H7 (cell line): ENCODE results near the gene RPL13A. TPM values are rescaled to one million over a fixed set of nuclear protein-coding genes. Genes with fewer than 3 reads are reported as not detected.
"Not testable (repeated sequence)": the region's sequence is repeated elsewhere in the genome, so short reads cannot be mapped to it uniquely, and the experiment has no call there.

Experiments
- DNase-seq: peaks from one replicate; pipeline ENCODE4 v3.0.0; 2012
- H3K27me3 ChIP-seq: 2 replicates; pipeline ENCODE4 v1.6.0; 2011; ENCODE audit warnings: mild to moderate bottlenecking, low read length; ENCODE audit not compliant: control insufficient read depth, insufficient read depth
- H3K36me3 ChIP-seq: replicated peaks from 2 replicates; pipeline ENCODE4 v1.5.1; 2011; ENCODE audit warnings: low read length; ENCODE audit not compliant: control insufficient read depth, insufficient read depth
- H3K4me3 ChIP-seq: 2 replicates; pipeline ENCODE4 v1.5.1; 2011; ENCODE audit warnings: low read depth, mild to moderate bottlenecking, control low read depth, low read length, moderate library complexity; ENCODE audit not compliant: insufficient read depth
- total RNA-seq: library from RNA; depleted of rRNA; stranded (reverse); fragments of >200 nt; shearing (Covaris generic); gene quantifications from 2 replicates; pipeline ENCODE4 v1.2.3, GENCODE V29; 2014

RPL13A gene
- total RNA-seq, 1 experiment from 2014 or later, result 6,335 TPM

DNA sequence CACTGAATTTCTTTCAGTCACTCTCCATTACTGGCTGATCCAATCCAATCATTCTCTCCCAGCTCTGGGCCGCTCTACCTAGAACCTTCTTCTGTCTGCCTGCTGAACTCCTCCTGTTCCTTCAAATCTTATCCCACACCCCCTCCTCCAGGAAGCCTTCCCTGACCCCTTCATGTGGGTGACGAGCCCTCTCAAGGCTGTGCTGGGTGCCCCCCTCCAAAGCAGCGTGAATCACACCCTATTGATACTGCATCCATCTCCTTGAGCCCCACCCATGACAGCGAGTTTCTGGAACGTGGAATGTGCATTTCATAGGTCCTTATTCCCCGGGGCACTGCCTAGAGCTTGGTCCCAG, 39.0 kb upstream of the RPL13A start:
- Histone ChIP-seq H3K36me3 (peaks cover 7% of the 10 kb centered on the region), H3K27me3 (no peaks in the 10 kb centered on the region), H3K4me3 (no peak overlapping the region)
- DNase-seq, result peak; percentile 13

DNA sequence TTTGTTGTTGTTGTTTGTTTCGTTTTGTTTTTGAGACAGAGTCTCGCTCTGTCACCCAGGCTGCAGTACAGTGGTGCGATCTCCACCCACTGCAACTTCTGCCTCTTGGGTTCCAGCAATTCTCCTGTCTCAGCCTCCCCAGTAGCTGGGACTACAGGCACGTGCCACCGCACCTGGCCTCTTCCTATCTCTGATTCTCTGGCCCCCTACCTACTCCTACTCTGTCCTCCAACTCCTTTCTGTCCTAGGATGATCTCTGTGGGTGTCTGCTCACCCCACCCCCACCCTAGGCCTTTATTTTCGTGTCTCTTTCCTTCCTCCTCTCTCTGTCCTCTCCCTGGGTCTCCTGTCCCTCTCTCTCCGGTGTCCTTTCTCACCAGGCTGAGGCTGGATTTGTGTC, 37.0 kb upstream of the RPL13A start:
- DNase-seq, result peak; percentile 3
- H3K4me3 ChIP-seq, result no peak overlapping the region
- H3K36me3 ChIP-seq, result peaks cover 7% of the 10 kb centered on the region
- no peaks in the 10 kb centered on the region for H3K27me3 ChIP-seq

GRCh38 chr19:49451430-49452181, 35.8 kb upstream of the RPL13A start, which contains the start of gene PIH1D1:
Gene PIH1D1, minus strand, starts transcription at chr19:49451814. Its CDS starts 240 bp downstream, at chr19:49451574.
- H3K4me3 ChIP-seq, result peak within 1 kb of the TSS; percentile 93
- peaks cover 6% of the 10 kb centered on the region for H3K36me3 ChIP-seq
- DNase-seq, result peak; percentile 93

DNA sequence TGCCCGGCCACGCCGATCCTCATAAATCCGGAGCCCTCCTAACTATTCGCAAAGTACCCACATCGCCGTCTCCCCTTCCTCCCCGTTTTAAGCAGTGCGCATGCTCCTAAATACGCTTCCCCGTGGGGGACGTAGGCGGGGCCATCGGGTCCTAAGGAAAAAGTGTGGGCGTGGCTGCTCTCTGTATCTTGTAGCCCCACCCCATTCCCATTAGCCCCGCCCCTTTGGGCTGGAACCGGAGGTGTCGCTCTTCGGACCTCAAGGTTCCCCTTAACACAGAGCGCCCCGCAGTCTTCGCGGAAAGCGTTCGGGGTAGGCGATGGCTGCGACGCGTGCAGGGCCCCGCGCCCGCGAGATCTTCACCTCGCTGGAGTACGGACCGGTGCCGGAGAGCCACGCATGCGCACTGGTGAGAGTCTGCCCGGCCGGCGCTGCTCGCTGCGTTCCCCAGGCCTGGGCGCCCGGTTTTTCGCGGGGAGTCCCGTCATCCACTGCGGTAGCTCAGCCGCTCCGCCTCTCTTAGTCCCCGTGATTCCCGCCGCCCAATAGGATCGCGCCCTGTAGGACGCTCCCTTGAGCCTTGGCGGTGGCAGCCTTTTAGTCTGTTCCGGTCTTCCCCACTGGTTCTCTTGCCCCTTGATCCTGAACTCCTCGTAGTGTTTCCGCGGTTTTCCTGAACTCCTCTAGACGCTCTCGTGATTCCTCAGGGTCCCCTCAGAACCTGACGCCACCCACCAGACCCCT, 34.2 kb upstream of the RPL13A start, which contains the start of gene ALDH16A1:
Gene ALDH16A1, plus strand, starts transcription at position 213 of the 744 bp plus-strand sequence. Its CDS starts 107 bp downstream, at position 320.
- no peaks in the 10 kb centered on the region for H3K27me3 ChIP-seq
- peak within 1 kb of the TSS; percentile 93 for H3K4me3 ChIP-seq
- H3K36me3 ChIP-seq, result peaks cover 3% of the 10 kb centered on the region
- DNase-seq, result peak; percentile 97

More at GRCh38 chr19:49451430-49452181, 35.8 kb upstream of the RPL13A start, which contains the start of gene PIH1D1:
- no peaks in the 10 kb centered on the region for H3K27me3 ChIP-seq

- H3K27me3 ChIP-seq, result no peaks in the 10 kb centered on the region
- no peak for DNase-seq
- peaks cover 2% of the 10 kb centered on the region for H3K36me3 ChIP-seq
- peak overlapping the region; percentile 93 for H3K4me3 ChIP-seq
Measured at GRCh38 chr19:49453757-49454240, 33.6 kb upstream of the RPL13A start.

DNA sequence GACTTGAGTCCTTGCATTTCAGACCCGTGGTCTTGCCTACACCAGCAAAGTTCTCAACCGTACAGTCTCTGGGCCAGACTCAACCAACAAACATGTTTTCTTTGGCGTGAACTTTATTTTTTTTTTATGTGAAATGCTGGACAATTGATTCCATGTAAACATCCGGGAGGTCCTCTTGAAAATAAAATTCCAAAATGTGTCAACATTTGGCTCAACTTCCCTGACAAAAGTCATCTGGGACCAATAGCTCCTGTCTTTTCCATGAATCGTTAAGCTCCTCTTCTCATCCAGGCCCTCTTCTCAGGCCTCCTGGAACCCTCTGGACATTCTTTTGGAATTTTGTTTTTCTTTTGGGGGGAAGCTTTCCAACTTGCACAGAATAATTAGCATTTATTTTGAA, 31.6 kb upstream of the RPL13A start:
- DNase-seq, result no peak
- Histone ChIP-seq H3K36me3 (no peaks in the 10 kb centered on the region; the same call in 1 of the 2 replicates), H3K4me3 (no peak overlapping the region), H3K27me3 (no peaks in the 10 kb centered on the region)

DNA sequence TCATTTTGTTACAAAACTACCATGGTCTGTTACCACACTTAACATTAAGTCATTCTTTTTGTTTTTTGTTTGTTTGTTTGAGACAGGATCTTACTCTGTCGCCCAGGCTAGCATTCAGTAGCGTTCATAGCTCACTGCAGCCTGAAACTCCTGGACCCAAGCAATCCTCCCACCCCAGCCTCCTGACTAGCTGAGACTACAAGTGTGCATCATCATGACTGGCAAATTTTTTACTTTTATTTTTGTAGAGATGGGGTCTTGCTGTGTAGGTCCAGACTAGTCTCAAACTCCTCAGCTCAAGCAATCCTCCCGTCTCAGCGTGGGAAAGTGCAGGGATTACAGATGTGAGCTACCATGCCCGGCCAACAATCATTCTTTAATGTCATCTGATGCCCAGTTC, 31.1 kb upstream of the RPL13A start:
- Histone ChIP-seq H3K27me3 (no peaks in the 10 kb centered on the region), H3K36me3 (no peaks in the 10 kb centered on the region; the same call in 1 of the 2 replicates)
- no peak for DNase-seq

GRCh38 chr19:49458567-49458903, 28.9 kb upstream of the RPL13A start:
- peak; percentile 17 for DNase-seq
- Histone ChIP-seq H3K4me3 (no peak overlapping the region), H3K27me3 (no peaks in the 10 kb centered on the region), H3K36me3 (no peaks in the 10 kb centered on the region; the same call in 1 of the 2 replicates)

More for the DNA sequence above, 31.1 kb upstream of the RPL13A start:
- no peak overlapping the region for H3K4me3 ChIP-seq

GRCh38 chr19:49459388-49459787, 28.0 kb upstream of the RPL13A start:
- no peaks in the 10 kb centered on the region for H3K27me3 ChIP-seq
- no peak overlapping the region for H3K4me3 ChIP-seq
- peak; percentile 54 for DNase-seq
- H3K36me3 ChIP-seq, result no peaks in the 10 kb centered on the region; the same call in 1 of the 2 replicates

GRCh38 chr19:49461130-49461529, 26.3 kb upstream of the RPL13A start:
- H3K4me3 ChIP-seq, H3K27me3 ChIP-seq, H3K36me3 ChIP-seq, DNase-seq: not testable (repeated sequence)

DNA sequence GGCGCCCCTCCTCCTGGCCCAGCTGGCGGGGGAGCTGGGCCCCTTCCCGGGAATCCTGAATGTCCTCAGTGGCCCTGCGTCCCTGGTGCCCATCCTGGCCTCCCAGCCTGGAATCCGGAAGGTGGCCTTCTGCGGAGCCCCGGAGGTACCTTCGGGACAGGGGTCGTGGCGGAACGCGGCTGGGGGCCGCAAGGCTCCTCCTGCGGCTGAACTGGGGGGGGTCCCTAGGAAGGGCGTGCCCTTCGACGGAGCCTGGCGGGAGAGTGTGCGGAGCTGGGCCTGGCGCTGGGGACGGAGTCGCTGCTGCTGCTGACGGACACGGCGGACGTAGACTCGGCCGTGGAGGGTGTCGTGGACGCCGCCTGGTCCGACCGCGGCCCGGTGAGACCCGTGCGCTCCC, 25.8 kb upstream of the RPL13A start:
- peak; percentile 69 for DNase-seq
- Histone ChIP-seq H3K27me3 (no peaks in the 10 kb centered on the region), H3K36me3 (no peaks in the 10 kb centered on the region; the same call in none of the 2 replicates), H3K4me3 (no peak overlapping the region)

GRCh38 chr19:49462492-49462891, 24.9 kb upstream of the RPL13A start:
- no peaks in the 10 kb centered on the region; the same call in none of the 2 replicates for H3K36me3 ChIP-seq
- H3K27me3 ChIP-seq, result no peaks in the 10 kb centered on the region
- peak; percentile 46 for DNase-seq
- no peak overlapping the region for H3K4me3 ChIP-seq

DNA sequence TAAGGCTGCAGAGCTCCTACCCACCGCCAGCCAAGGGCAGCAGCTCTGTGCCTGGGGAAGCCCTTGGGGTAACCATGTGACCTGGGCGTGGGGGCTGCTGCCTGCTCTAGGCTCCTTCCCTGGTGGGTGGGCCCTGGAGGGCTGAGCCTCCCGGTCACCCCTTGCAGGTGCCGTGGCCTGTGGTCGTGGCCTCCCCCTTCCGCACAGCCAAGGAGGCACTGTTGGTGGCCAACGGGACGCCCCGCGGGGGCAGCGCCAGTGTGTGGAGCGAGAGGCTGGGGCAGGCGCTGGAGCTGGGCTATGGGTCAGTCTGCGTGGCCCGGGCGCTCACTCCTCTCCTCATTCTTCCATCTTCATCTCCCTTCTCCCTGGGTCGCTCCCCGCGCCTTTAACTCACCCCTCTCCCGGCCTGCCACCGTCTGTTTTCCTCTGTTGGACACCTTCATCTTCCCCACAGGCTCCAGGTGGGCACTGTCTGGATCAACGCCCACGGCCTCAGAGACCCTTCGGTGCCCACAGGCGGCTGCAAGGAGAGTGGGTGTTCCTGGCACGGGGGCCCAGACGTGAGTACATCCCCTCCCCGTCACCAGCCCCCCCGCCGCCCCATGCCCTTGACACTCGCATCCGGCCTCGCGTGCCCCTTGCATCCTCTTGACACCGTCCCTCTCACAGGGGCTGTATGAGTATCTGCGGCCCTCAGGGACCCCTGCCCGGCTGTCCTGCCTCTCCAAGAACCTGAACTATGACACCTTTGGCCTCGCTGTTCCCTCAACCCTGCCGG, 23.3 kb upstream of the RPL13A start:
- peak; percentile 52 for DNase-seq
- Histone ChIP-seq H3K36me3 (no peaks in the 10 kb centered on the region; the same call in none of the 2 replicates), H3K4me3 (no peak overlapping the region), H3K27me3 (no peaks in the 10 kb centered on the region)

GRCh38 chr19:49465371-49465770, 22.0 kb upstream of the RPL13A start:
- H3K4me3 ChIP-seq, result no peak overlapping the region
- peaks cover 3% of the 10 kb centered on the region for H3K36me3 ChIP-seq

More at GRCh38 chr19:49465371-49465770, 22.0 kb upstream of the RPL13A start:
- no peak for DNase-seq
- no peaks in the 10 kb centered on the region for H3K27me3 ChIP-seq
